Stimulated activated CD8-positive, alpha-beta memory T cell treated with anti-CD3 and anti-CD28 coated beads, Interleukin-15, amount 100 ng/mL, for 48 hours (primary cell): ENCODE results near the gene CCL24.
"Not testable (repeated sequence)": the region's sequence is repeated elsewhere in the genome, so short reads cannot be mapped to it uniquely, and the experiment has no call there.

ENCODE experiments used
- DNase-seq, 2 donors: peaks; one replicate each; pipeline ENCODE4 v3.0.0-alpha.2; 2020; ENCODE audit warnings: low read depth in 2 of 2

CCL24 gene

DNA sequence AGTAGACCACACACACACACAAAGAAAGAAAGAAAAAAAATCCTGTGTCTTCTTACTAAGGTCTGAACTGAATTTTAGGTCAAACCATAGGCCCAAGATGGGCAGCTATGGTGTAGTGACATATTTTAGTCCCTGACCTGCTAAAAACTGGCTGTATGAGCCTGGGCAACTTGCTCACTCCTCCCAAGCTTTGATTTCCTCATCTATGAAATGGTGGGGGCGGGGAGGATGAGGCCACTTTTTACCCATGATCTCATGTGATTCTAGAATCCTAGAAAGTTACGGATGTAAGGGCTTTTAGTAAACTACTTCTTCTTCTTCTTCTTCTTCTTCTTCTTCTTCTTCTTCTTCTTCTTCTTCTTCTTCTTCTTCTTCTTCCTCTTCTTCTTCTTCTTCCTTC, 6.1 kb upstream of the CCL24 start:
- DNase-seq: no peak

DNA sequence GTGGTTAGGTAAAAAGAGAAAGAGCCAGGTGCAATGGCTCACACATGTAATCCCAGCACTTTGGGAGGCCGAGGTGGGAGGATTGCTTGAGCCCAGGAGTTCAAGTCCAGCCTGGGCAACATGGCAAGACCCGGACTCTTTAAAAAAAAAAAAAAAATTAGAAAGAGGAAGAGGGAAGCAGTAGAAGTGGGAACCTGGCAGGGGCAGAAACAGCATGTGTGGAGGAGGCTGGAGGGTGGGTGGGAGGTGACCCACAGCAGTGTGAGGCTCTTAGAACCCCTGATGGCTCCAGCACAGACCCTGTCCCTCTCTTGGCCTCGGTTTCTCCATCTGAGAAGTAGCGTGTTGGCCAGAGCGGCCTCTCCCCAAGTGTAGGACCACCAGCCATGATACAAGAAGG, 4.9 kb upstream of the CCL24 start:
- no peak for DNase-seq

DNA sequence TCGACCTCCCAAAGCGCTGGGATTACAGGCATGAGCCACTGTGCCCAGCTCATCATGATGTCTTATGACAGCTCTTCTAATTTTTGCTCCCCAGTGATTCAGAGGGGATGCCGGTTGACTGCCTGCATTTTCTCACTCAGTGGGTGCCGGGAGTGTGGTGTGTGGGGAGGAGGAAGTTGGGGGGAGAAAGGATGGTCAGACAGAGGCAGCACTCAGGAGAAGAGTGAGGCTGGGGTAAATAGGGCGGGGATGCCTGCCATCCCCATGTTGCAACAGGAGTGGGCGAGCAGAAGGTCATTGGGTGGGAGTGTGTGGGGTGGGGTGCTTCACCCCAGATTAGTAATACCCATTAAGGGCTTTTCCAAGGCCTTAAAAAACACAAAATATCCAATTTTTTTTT, 3.5 kb upstream of the CCL24 start:
- no peak for DNase-seq

DNA sequence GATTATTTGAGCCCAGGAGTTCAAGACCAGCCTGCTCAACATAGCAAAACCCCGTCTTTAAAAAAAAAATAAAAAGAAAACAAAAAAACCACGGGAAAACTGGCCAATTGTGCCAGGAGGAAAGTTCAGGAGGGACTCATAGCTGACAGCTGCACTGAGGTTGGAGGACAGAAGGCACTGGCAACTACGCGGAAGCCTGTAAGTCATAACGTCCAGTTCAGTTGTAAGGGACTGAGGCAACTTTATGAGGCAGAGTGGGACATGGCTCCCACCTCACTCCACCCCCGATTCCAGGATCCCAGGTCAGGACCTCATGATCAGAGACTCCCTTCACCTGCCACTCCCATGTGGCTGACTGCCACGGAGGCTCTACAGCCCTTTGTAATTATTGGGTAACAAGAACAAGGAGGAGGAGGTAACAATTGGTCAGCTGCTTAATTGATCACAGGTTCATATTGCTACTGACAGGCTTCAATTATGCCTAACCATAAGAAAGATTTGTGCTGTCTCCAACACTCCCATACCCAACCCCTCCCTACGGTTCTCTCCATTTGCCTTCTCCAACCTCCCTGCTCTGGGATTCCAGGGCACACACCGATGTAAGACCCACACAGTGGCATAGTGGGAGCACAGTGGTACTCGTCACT, 1.9 kb upstream of the CCL24 start:
- no peak for DNase-seq

DNA sequence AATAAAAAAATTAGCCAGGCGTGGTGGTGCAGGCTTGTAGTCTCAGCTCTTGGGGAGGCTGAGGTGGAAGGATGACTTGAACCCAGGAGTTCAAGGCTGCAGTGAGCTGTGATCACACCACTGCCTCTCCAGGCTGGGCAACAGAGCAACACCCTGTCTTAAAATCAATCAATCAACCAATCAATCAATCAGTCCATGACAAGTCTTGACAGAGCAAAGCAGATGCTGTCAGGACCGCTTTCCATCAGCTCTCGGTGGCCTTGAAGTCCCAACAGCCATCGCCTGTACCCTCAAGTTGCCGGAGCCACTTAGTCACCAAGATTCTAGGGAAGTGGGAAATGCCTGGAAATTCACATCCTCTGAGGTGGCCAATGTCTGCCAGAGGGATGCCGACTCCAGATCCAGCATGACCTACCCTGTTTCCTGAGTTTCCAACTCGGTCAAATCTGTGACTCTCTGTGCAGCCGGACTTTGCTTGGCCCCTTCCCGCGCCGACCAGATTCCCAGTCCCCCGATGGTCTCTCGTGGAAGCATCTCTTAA, 871 bp upstream of the CCL24 start:
- DNase-seq: no peak

DNA sequence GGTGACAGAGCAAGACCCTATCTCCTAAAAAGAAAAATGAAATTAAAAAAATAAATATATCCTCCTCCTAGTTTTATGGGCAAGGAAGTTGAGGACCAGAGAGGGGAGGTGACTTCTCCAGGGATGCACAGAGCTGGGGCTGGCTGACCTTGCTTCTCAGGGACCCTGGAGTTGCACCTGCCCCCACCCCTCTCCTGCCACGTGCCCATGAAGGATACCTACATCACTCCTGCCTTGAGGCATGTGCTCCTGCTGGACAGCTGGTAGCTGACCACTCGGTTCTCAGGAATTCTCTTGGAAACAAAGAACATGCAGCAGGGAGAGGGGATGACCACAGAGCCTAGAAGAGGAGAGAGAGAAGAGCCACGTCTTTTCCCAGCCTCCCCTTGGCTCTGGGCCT, 522 bp downstream of the CCL24 start:
- no peak for DNase-seq

DNA sequence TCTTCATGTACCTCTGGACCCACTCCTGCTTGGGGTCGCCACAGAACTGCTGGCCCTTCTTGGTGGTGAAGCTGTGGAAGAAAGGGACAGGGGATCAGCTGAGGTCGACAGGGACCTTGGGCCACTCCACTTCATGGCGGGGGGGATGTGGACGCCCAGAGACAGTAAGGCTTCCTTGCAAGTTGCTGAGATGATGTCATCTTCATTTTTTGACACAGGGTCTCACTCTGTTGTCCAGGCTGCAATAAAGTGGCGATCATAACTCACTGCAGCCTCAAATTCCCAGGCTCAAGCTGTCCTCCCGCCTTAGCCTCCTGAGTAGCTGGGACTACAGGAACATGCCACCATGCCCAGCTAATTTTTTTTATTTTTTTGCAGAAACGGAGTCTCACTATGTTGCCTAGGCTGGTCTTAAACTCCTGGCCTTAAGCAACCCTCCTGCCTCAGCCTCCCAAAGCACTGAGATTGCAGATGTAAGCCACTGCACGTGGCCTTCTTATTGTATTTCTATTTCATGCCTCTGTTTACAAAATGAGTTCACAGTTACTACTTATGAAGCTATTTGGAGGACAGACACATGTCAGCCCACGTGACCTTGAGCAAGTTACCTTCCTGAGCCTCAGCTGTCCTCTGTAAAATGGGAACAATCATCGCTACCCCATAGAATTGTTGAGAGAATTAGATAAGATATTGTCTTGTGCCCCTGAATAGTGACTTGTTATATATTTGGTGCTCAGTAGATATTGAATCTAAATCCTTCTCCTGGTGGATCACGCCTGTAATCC, 1.5 kb downstream of the CCL24 start:
- no peak for DNase-seq

DNA sequence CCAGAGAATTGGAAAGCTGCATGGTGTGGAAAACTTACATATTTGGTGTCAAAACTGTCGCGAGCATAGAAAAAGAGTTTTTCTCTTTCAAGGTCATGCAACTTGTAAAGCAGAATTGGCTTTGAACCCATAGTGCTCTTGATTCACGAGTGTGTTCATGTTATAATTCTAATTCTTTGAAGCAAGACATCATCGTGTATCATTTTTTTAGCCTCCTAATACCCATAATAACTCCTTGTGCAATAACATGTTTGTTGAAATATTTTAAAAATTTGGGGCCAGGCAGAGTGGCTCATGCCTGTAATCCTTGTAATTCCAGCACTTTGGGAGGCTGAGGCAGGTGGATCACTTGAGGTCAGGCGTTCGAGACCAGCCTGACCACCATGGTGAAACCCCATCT, 4.2 kb downstream of the CCL24 start:
- no peak for DNase-seq

DNA sequence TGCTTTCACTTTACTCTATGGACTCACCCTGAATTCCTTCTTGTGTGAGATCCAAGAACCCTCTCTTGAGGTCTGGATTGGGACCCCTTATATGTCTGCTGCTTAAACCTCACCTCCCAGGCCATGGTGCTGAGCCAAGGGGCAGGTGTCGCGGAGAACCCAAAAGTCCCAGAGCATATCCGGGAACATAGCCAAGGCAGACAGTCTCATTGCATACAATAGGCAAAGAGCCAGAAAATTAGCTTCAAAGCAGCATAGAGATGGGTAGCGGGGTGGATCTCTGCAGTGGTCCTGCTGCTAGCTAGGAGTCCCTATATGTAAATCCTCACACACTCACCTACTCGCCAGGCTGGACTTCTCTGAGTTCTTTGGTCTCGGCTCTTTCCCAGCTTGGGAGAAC, 5.5 kb downstream of the CCL24 start:
- no peak for DNase-seq

DNA sequence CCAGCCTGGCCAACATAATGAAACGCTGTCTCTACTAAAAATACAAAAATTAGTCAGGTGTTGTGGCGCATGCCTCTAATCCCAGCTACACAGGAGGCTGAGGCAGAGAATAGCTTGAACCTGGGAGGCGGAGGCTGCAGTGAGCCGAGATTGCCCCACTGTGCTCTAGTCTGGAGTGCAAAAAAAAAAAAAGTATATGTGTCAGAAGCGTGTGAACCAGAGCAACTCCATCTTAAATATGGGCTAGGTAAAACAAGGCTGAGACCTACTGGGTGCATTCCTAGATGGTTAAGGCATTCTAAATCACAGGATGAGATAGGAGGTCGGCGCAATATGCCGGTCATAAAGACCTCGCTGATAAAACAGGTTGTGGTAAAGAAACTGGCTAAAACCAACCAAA, 6.2 kb downstream of the CCL24 start:
- no peak for DNase-seq

DNA sequence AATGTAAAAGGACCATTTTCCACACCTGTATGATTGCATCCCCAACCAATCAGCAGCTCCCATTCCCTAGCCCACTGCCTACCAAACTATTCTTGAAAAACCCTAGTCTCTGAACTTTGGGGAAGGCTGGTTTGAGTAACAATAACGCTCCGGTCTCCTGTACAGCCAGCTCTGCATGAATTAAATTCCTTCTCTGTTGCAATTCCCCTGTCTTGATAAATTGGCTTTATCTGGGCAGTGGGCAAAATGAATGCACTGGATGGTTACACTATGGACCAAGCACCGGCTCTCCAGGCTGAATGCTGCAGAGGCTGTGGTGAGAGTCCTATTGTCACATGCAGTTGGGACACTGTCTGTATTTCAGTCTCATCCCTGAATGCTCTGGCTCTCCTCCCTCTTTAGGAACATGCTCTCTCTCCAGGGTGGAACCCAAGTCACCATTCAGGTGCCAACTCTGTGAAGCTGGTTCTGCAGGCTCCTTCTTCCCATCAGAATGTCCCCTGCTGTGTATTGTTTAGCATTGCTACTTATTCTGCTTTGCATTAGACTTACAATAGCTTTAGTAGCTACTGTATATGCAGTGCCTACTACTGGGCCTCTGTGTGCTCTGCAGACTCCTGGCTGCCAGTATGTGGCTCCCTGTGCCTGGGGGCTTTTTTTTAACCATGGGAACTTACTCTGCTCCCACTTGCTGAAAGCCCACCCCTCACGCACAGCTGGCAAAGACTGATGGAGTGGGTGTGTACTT, 6.9 kb downstream of the CCL24 start:
- no peak for DNase-seq

DNA sequence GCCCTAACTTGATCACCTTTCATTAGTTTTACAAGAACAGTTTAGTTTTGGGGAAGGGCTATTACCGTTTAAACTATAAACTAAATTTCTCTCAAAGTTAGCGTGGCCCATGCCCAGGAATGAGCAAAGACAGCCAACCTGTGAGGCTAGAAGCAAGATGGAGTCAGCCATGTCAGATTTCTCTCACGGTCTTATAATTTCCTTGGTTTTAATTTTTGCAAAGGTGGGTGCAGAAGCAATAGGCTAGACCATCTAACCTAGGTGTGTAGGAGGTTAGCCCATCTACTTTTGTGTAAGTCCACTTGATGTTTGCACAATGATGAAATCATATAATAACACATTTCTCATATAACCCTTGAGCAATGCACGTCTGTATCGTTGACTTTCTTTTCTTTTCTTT, 8.9 kb downstream of the CCL24 start:
- DNase-seq: no peak

DNA sequence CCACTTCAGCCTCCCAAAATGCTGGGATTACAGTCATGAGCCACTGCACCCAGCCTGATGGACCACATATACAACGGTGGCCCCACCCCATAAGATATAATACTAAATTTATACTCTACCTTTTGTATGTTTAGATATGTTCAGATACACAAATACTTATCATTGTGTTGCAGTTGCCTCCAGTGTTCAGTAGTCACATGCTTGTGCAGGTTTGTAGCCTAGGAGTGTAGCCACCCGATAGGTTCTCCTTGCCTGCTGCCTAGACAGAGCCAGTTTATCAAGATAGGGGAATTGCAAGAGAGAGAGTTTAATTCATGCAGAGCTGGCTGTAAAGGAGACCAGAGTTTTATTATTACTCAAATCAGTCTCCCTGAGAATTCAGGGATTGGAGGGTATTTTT, 9.6 kb downstream of the CCL24 start:
- no peak for DNase-seq

DNA sequence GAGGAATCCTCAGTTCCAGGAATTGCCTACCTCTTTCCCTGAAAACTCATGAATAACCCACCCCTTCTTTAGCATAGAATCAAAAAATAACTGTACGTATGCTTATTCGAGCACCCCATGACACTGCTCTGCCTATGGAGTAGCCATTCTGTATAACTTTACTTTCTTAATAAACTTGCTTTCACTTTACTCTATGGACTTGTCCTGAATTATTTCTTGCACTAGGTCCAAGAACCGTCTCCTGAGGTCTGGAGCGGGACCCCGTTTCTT, 11.1 kb downstream of the CCL24 start:
- DNase-seq: no peak

DNA sequence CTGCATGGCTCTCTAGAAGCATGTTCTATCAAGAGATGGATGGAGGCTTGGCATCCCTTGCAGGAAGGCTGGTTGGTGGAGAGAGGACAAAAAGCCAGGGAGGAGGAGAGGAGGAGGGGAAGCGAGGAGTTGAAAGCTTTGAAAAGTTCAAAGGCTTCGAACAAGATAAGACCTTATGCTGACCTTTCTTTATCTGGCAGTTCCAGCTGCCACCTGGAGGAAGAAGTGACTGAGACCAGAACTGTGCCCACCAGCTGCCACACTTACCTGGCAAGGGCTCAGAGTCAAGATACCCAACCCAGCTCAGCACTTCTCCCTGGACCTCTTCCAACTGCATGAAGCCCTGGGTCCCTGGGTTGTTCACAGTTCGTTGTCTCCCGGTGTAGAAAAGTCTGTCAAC, 14.8 kb downstream of the CCL24 start:
- DNase-seq: no peak

DNA sequence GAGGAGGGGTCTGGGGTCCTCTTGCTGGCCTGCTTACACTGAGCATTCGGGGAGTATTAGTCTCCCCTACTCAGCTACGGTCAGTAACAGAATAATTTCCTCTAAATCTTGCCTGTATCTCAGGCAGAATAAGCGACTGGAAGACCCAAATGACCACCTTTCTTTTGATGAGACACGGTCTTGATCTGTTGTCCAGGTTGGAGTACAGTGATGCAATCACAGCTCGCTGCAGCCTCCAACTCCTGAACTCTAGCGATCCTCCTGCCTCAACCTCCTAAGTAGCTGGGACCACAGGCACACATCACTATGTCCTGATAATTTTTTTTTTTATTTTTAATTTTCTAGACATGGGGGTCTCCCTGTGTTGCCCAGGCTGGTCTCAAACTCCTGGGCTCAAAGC, 17.2 kb downstream of the CCL24 start:
- no peak for DNase-seq

DNA sequence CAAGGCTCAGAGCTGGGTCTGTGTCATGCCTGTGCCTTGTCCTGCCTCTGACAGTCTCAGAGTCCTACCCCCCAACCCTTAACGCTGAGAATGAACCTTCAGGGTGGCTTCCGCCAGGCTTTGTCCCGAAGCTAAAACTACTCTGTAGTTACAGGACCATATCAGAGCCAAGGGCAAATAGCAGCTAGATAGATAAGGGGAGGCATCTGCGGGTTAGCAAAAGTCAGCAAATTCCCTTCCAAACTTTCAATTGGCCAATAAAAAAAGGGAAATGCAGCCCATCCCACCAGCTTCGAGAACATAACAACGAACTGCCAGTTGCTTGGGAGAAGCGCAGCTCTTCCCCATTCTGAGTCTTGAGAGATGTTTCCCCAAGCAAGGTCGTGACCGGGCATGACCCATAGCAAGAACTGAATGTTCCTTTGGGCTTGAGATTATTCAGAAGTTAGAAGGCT, 17.7 kb downstream of the CCL24 start:
- DNase-seq: no peak

DNA sequence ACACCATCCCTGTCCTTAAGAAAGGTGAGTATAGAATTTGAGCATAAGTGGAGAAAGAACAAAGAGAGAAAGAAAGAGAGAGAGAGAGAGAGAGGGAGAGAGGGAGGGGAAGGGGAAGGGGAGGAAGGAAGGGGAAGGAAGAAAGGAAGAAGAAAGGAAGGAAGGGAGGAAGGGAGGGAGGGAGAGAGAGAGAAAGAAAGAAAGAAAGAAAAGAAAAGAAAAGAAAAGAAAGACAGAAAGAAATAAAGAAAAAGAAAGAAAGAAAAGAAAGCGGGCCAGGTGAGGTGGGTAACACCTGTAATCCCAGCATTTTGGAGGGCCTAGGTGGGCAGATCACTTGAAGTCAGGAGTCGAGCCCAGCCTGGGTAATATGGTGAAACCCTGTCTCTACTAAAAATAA, 19.9 kb downstream of the CCL24 start:
- no peak for DNase-seq

DNA sequence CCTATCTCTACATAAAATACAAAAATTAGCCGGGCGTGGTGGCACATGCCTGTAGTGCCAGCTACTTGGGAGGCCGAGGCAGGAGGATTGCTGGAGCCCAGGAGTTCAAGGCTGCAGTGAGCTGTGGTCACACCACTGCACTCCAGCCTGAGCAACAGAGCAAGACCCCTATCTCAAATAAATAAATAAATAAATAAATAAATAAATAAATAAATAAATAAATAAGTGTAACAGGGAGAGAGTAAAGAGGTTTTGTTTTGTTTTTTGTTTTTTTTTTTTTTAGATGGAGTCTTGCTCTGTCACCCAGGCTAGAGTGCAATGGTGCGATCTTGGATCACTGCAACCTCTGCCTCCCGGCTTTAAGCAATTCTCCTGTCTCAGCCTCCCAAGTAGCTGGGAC, 21.0 kb downstream of the CCL24 start:
- DNase-seq: not testable (repeated sequence)

DNA sequence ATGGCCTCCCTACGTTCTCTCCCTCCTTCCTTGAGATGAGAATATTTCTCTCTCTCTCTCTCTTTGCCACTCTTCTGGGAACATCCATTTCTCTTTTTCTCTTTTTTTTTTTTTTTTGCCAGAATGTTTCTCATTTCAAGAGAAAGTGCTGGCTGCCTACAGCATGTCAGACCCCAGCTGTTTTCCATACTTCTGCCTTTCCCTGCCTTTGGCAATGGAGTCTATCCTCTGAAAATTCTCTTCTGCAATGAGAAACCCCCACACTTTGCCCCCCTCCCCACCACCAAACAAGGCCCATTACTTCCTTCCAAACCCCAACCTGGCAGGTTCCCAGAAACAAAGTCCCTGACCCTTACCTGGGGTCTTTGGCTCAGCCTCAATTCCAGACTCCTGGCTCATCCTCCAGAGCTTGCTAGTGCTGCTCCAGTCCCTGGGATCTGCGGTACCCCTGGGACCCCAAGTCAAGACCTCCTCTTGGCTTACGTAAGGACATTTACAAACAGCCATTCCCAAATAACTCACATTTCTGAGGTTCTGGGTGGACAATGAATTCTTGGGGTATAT, 24.2 kb downstream of the CCL24 start:
- no peak for DNase-seq

DNA sequence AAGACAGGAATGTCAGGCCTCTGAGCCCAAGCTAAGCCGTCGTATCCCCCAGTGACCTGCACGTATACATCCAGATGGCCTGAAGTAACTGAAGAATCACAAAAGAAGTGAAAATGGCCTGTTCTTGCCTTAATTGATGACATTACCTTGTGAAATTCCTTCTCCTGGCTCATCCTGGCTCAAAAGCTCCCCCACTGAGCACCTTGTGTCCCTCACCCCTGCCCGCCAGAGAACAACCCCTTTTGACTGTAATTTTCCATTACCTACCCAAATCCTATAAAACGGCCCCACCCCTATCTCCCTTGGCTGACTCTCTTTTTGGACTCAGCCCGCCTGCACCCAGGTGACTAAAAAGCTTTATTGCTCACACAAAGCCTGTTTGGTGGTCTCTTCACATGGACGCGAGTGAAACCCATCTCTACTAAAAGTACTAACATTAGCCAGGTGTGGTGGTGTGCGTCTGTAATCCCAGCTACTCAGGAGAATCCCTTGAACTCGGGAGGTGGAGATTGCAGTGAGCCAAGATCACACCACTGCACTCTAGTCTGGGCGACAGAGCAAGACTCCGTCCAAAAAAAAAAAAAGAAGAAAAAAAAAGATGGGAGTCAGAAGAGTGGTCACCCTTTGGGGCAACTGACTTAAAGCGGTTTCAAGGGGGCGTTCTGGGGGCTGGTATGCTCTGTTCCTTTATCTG, 25.3 kb downstream of the CCL24 start:
- not testable (repeated sequence) for DNase-seq

DNA sequence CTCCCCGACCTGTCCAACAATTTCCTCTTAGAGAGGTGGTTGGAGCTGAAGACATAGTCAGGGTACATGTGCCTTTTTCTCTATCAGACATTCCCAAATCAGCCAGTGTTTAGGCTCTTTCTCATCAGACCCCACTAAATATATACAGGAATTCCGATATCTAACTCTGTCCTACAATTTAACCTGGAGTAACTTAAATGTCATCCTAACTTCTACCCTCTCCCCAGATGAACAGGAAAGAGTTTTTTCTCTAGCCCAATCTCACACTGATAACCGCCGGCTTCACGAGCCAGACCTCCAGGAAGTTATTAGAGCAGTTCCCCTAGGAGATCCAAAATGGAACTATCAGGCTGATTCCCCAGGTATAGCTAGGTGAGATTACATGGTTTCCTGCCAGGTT, 30.5 kb downstream of the CCL24 start:
- DNase-seq: not testable (repeated sequence)
